Keratinocyte (primary cell): ENCODE data around the gene EIF2B2. TPM values are rescaled to one million over a fixed set of nuclear protein-coding genes. Genes with fewer than 3 reads are reported as not detected.

ENCODE experiments used
- DNase-seq: peaks from one replicate; pipeline ENCODE4 v3.0.0-alpha.2; 2011; ENCODE audit warnings: low read depth, missing footprints, low spot score
- FAIRE-seq: peaks from 2 replicates; lab custom pipeline; 2011; peaks lifted over from hg19 to GRCh38; lab: Jason Lieb, UNC
- H2AFZ ChIP-seq: 2 replicates; pipeline ENCODE4 v1.6.0; 2012; ENCODE audit warnings: low read length, control low read depth, inconsistent platforms; ENCODE audit not compliant: control insufficient read depth
- H3K27ac ChIP-seq: 2 replicates; pipeline ENCODE4 v1.5.1; 2011; ENCODE audit warnings: low read length; ENCODE audit not compliant: control insufficient read depth, insufficient read depth
- H3K27me3 ChIP-seq: 3 replicates; pipeline ENCODE4 v1.6.0; 2011; ENCODE audit warnings: low read length; ENCODE audit not compliant: control insufficient read depth, insufficient read depth; ENCODE audit errors: extremely low read depth
- H3K36me3 ChIP-seq, 2 experiments: 2 replicates in 1 of 2; 3 replicates in 1 of 2; pipeline ENCODE4 v1.5.1; 2011; ENCODE audit warnings: low read length in 2 of 2, mild to moderate bottlenecking in 1 of 2; ENCODE audit not compliant: control insufficient read depth in 2 of 2, insufficient read depth in 2 of 2; ENCODE audit errors: extremely low read depth in 1 of 2
- H3K4me1 ChIP-seq: 3 replicates; pipeline ENCODE4 v1.5.1; 2011; ENCODE audit warnings: low read length; ENCODE audit not compliant: control insufficient read depth, insufficient read depth; ENCODE audit errors: extremely low read depth
- H3K4me2 ChIP-seq: 3 replicates; pipeline ENCODE4 v1.6.0; 2011; ENCODE audit warnings: low read depth, low read length; ENCODE audit not compliant: control insufficient read depth, insufficient read depth; ENCODE audit errors: extremely low read depth
- H3K4me3 ChIP-seq, 3 experiments: fragments of 200-600 bp in 1 of 3; sonication (generic) in 1 of 3; 2 replicates in 2 of 3; 3 replicates in 1 of 3; pipeline ENCODE4 v1.5.1; 2011 to 2016; ENCODE audit warnings: low read length in 3 of 3, mild to moderate bottlenecking in 3 of 3, control low read depth in 2 of 3, inconsistent platforms in 1 of 3, low read depth in 1 of 3, mixed read lengths in 1 of 3, mixed run types in 1 of 3, moderate library complexity in 1 of 3; ENCODE audit not compliant: control insufficient read depth in 2 of 3, insufficient read depth in 2 of 3; ENCODE audit errors: extremely low read depth in 1 of 3
- H3K79me2 ChIP-seq: 2 replicates; pipeline ENCODE4 v1.6.0; 2012; ENCODE audit warnings: low read length; ENCODE audit not compliant: control insufficient read depth, insufficient read depth
- H3K9ac ChIP-seq: 3 replicates; pipeline ENCODE4 v1.6.0; 2011; ENCODE audit warnings: low read length; ENCODE audit not compliant: control insufficient read depth, insufficient read depth; ENCODE audit errors: extremely low read depth
- H3K9me1 ChIP-seq: 3 replicates; pipeline ENCODE4 v1.6.0; 2011; ENCODE audit warnings: low read length; ENCODE audit not compliant: control insufficient read depth, insufficient read depth; ENCODE audit errors: extremely low read depth
- H3K9me3 ChIP-seq: 2 replicates; pipeline ENCODE4 v1.5.1; 2012; ENCODE audit warnings: low read depth, low read length; ENCODE audit not compliant: control insufficient read depth
- H4K20me1 ChIP-seq: 3 replicates; pipeline ENCODE4 v1.6.0; 2011; ENCODE audit warnings: low read length; ENCODE audit not compliant: control insufficient read depth, insufficient read depth; ENCODE audit errors: extremely low read depth
- EZH2 ChIP-seq: IDR thresholded peaks from one replicate; pipeline ENCODE4 v1.6.1; 2012; ENCODE audit warnings: inconsistent platforms, mild to moderate bottlenecking, low read length, moderate library complexity
- dilution Hi-C: fragments of 300-500 bp; cut with MboI; formaldehyde crosslinking; loops from one replicate; pipeline ENCODE4 v1.7.0; 2020; ENCODE audit warnings: low sequenced_read_pairs; ENCODE audit not compliant: extremely low pct_ligation_motif_present
- polyA plus RNA-seq, 5 experiments: library from polyadenylated mRNA; depleted of rRNA in 3 of 5; stranded (reverse) in 3 of 5; stranded (forward) in 1 of 5; unstranded in 1 of 5; fragments of >200 nt; gene quantifications; 1 replicate in 1 of 5; 2 replicates in 3 of 5; 3 replicates in 1 of 5; pipeline versions ENCODE4 v1.2.1 to v1.2.3, GENCODE V29; 2011 to 2012; ENCODE audit warnings: missing spikeins in 2 of 5, low read depth in 1 of 5, low replicate concordance in 1 of 5
- TF ChIP-seq, protein P1 (sequence below), 3 experiments: IDR thresholded peaks in 1 of 3; conservative IDR thresholded peaks in 1 of 3; optimal IDR thresholded peaks in 1 of 3; 2 replicates in 2 of 3; 3 replicates in 1 of 3; pipeline versions ENCODE3 to v1.5.1; 2011; ENCODE audit warnings: low read length in 3 of 3, mild to moderate bottlenecking in 3 of 3, moderate library complexity in 2 of 3, control low read depth in 1 of 3, inconsistent platforms in 1 of 3; ENCODE audit not compliant: insufficient read depth in 2 of 3; ENCODE audit errors: extremely low read depth in 1 of 3

Gene EIF2B2
- polyA plus RNA-seq, 1 donor (not counting 4 experiments of a cell fraction or from before 2014, with no cell fraction given): 113 TPM

DNA sequence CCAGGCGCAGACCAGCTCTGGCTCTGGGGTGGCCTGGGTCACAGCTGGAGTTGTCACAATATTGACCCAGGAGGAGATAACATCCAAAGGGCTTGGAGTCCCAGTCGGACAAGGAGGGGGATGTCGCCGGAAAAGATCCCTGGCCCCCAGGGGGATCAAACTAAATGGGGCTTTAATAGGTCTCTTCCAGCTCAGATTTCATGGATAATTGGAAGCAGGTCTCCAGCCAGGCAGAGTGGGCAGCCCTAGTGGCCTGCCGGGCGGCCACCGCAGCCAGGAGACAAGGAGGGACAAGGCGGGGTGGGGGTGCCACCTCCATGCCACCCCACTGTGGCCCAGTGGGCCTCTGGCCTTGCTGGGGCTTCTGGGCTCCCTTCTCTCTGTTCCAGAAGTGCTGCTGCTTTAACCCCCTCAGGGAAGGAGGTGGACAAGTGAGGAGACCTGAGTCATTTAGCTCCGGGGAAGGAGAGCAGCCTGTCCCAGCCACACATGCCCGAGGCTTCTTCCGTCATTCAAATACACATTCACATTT lies 24.2 kb upstream of the EIF2B2 start:
- Histone ChIP-seq H3K4me1 (peaks cover 32% of the 10 kb centered on the region), H3K27me3 (no peaks in the 10 kb centered on the region)

DNA sequence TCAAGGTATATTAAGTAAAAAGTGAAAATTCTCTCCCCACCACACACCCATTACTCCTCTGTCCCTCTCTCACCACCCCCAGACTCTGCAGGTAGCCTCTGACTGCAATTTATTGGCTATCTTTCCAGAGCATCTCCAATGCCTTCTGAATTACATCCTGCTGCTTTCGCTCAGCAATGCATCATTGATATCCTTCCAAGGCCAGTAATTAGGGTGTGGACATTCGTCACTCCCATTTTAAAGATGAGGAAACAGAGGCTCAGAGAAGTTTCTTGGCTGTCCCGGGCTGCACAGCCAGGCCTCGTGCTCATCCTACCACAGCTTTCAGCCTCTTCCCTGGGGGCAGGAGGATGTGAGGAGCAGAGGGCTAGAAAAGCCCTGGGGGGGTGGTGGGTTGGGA lies 23.7 kb upstream of the EIF2B2 start:
- Histone ChIP-seq H3K36me3 (no peaks in the 10 kb centered on the region), H4K20me1 (no peaks in the 10 kb centered on the region), H3K9me3 (no peaks in the 10 kb centered on the region), H3K4me2 (peak overlapping the region; percentile 42), H2AFZ (no peak overlapping the region), H3K27me3 (no peaks in the 10 kb centered on the region), H3K4me1 (peaks cover 33% of the 10 kb centered on the region), H3K9ac (peak overlapping the region; percentile 31), H3K9me1 (no peaks in the 10 kb centered on the region), H3K27ac (peak overlapping the region; percentile 33), H3K4me3 (no peak overlapping the region), H3K79me2 (no peaks in the 10 kb centered on the region)
- TF ChIP-seq, protein P1, sequence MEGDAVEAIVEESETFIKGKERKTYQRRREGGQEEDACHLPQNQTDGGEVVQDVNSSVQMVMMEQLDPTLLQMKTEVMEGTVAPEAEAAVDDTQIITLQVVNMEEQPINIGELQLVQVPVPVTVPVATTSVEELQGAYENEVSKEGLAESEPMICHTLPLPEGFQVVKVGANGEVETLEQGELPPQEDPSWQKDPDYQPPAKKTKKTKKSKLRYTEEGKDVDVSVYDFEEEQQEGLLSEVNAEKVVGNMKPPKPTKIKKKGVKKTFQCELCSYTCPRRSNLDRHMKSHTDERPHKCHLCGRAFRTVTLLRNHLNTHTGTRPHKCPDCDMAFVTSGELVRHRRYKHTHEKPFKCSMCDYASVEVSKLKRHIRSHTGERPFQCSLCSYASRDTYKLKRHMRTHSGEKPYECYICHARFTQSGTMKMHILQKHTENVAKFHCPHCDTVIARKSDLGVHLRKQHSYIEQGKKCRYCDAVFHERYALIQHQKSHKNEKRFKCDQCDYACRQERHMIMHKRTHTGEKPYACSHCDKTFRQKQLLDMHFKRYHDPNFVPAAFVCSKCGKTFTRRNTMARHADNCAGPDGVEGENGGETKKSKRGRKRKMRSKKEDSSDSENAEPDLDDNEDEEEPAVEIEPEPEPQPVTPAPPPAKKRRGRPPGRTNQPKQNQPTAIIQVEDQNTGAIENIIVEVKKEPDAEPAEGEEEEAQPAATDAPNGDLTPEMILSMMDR (optimal IDR thresholded peaks at IDR 0.05 in 1 of 3, IDR thresholded peaks at IDR 0.05 in 1 of 3, conservative IDR thresholded peaks at IDR 0.05 in 1 of 3; ENCODE audit: extremely low read depth in 1 of 3, insufficient read depth in 2 of 3, low read length in 3 of 3): no peak
- no peak for TF ChIP-seq EZH2
- FAIRE-seq: no peak
- DNase-seq: no peak
- dilution Hi-C loops: no loop called here

More for the DNA sequence above, 24.2 kb upstream of the EIF2B2 start:
- H3K36me3 ChIP-seq: no peaks in the 10 kb centered on the region
- DNase-seq (no peak), FAIRE-seq (peak; percentile 86)
- dilution Hi-C loops: no loop called here
- H3K9me1 ChIP-seq: no peaks in the 10 kb centered on the region
- no peak overlapping the region for H2AFZ ChIP-seq
- peak overlapping the region; percentile 33 for H3K27ac ChIP-seq
- no peak overlapping the region for H3K4me2 ChIP-seq
- no peaks in the 10 kb centered on the region for H4K20me1 ChIP-seq
- H3K79me2 ChIP-seq: no peaks in the 10 kb centered on the region
- no peaks in the 10 kb centered on the region for H3K9me3 ChIP-seq
- H3K4me3 ChIP-seq: no peak overlapping the region
- H3K9ac ChIP-seq: no peak overlapping the region
- no peak for TF ChIP-seq EZH2
- TF ChIP-seq, protein P1 (optimal IDR thresholded peaks at IDR 0.05 in 1 of 3, IDR thresholded peaks at IDR 0.05 in 1 of 3, conservative IDR thresholded peaks at IDR 0.05 in 1 of 3; ENCODE audit: extremely low read depth in 1 of 3, insufficient read depth in 2 of 3, low read length in 3 of 3): no peak
